ENCODE data around the gene GNAS-AS1.

DNA sequence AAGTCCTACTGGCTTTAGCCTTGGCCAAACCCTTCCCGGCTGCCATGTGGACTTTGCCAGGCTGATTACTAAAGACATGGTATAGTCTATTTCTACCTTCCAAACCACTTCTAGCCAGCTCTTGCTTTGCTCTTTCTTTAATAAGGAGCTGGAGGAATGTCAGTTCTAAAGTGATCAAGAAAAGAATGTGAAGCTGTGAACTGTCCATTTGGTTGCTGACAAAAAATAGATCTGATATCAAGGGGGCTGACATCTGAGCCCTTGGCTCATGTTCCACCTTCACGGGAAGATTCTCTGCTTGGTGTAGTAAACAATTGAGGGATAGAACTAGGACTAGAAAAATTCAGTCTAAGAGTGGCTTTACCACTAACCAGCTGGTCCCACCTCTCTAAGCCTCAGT lies 22.6 kb downstream of the GNAS-AS1 start:
- TF ChIP-seq, protein P1, sequence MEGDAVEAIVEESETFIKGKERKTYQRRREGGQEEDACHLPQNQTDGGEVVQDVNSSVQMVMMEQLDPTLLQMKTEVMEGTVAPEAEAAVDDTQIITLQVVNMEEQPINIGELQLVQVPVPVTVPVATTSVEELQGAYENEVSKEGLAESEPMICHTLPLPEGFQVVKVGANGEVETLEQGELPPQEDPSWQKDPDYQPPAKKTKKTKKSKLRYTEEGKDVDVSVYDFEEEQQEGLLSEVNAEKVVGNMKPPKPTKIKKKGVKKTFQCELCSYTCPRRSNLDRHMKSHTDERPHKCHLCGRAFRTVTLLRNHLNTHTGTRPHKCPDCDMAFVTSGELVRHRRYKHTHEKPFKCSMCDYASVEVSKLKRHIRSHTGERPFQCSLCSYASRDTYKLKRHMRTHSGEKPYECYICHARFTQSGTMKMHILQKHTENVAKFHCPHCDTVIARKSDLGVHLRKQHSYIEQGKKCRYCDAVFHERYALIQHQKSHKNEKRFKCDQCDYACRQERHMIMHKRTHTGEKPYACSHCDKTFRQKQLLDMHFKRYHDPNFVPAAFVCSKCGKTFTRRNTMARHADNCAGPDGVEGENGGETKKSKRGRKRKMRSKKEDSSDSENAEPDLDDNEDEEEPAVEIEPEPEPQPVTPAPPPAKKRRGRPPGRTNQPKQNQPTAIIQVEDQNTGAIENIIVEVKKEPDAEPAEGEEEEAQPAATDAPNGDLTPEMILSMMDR (IDR thresholded peaks at IDR 0.05): no peak
- TF ChIP-seq POLR2A (IDR thresholded peaks at IDR 0.05): no peak

All from adrenal gland (tissue), 5 donors.